Measurements from ENCODE around the gene SAGE1.

SAGE1 gene

GRCh38 chrX:135927897-135928296, 34.4 kb downstream of the SAGE1 start:
- H3K27me3 ChIP-seq (ENCODE audit: control insufficient read depth, insufficient read depth, low read length), result no peaks in the 10 kb centered on the region
- no peak overlapping the region for H3K4me2 ChIP-seq (ENCODE audit: low read length)
- H3K27ac ChIP-seq, result no peak overlapping the region
- H3K9ac ChIP-seq, result no peak overlapping the region
- no peak overlapping the region for H3K4me3 ChIP-seq (ENCODE audit: low read depth, low read length)
- no peaks in the 10 kb centered on the region for H3K4me1 ChIP-seq
- no peaks in the 10 kb centered on the region for H3K9me3 ChIP-seq (ENCODE audit: control insufficient read depth, low read length)
- TF ChIP-seq CTCF (IDR thresholded peaks at IDR 0.05), result no peak
- H3K36me3 ChIP-seq (ENCODE audit: control insufficient read depth, insufficient read depth, low read length), result no peaks in the 10 kb centered on the region
- no peak overlapping the region for H2AFZ ChIP-seq
- H3K79me2 ChIP-seq, result no peaks in the 10 kb centered on the region

- TF ChIP-seq CTCF (IDR thresholded peaks at IDR 0.05), result peak; percentile 38
- no peaks in the 10 kb centered on the region for H3K79me2 ChIP-seq
These were observed 38.4 kb downstream of the SAGE1 start for GRCh38 chrX:135931644-135932487.

GRCh38 chrX:135944486-135944885, 51.0 kb downstream of the SAGE1 start:
- TF ChIP-seq CTCF (IDR thresholded peaks at IDR 0.05), result no peak
- Histone ChIP-seq H3K79me2 (no peaks in the 10 kb centered on the region), H3K4me1 (no peaks in the 10 kb centered on the region)

More at GRCh38 chrX:135931644-135932487, 38.4 kb downstream of the SAGE1 start:
- no peaks in the 10 kb centered on the region for H3K9me3 ChIP-seq (ENCODE audit: control insufficient read depth, low read length)
- no peak overlapping the region for H2AFZ ChIP-seq
- no peaks in the 10 kb centered on the region for H3K27me3 ChIP-seq (ENCODE audit: control insufficient read depth, insufficient read depth, low read length)
- no peak overlapping the region for H3K9ac ChIP-seq
- H3K27ac ChIP-seq, result no peak overlapping the region
- H3K4me2 ChIP-seq (ENCODE audit: low read length), result no peak overlapping the region
- H3K4me1 ChIP-seq, result no peaks in the 10 kb centered on the region
- no peak overlapping the region for H3K4me3 ChIP-seq (ENCODE audit: low read depth, low read length)
- no peaks in the 10 kb centered on the region for H3K36me3 ChIP-seq (ENCODE audit: control insufficient read depth, insufficient read depth, low read length)

GRCh38 chrX:135951291-135951690, 57.8 kb downstream of the SAGE1 start:
- H3K4me3 ChIP-seq (ENCODE audit: low read depth, low read length), result no peak overlapping the region

More at GRCh38 chrX:135944486-135944885, 51.0 kb downstream of the SAGE1 start:
- H3K9me3 ChIP-seq (ENCODE audit: control insufficient read depth, low read length), result no peaks in the 10 kb centered on the region
- H3K4me3 ChIP-seq (ENCODE audit: low read depth, low read length), result no peak overlapping the region
- H3K36me3 ChIP-seq (ENCODE audit: control insufficient read depth, insufficient read depth, low read length), result no peaks in the 10 kb centered on the region
- H3K9ac ChIP-seq, result no peak overlapping the region
- H3K27me3 ChIP-seq (ENCODE audit: control insufficient read depth, insufficient read depth, low read length), result no peaks in the 10 kb centered on the region
- no peak overlapping the region for H3K27ac ChIP-seq
- no peak overlapping the region for H3K4me2 ChIP-seq (ENCODE audit: low read length)
- H2AFZ ChIP-seq, result no peak overlapping the region

More at GRCh38 chrX:135951291-135951690, 57.8 kb downstream of the SAGE1 start:
- H3K36me3 ChIP-seq (ENCODE audit: control insufficient read depth, insufficient read depth, low read length), result no peaks in the 10 kb centered on the region
- H3K9me3 ChIP-seq (ENCODE audit: control insufficient read depth, low read length), result no peaks in the 10 kb centered on the region
- H3K9ac ChIP-seq, result no peak overlapping the region
- no peak overlapping the region for H2AFZ ChIP-seq
- no peak overlapping the region for H3K4me2 ChIP-seq (ENCODE audit: low read length)
- H3K27ac ChIP-seq, result no peak overlapping the region
- no peaks in the 10 kb centered on the region for H3K27me3 ChIP-seq (ENCODE audit: control insufficient read depth, insufficient read depth, low read length)
- TF ChIP-seq CTCF (IDR thresholded peaks at IDR 0.05), result no peak
- no peaks in the 10 kb centered on the region for H3K4me1 ChIP-seq
- H3K79me2 ChIP-seq, result no peaks in the 10 kb centered on the region
